ENCODE data around the gene TCHH. TPM values are rescaled to one million over a fixed set of nuclear protein-coding genes. Genes with fewer than 3 reads are reported as not detected.

TCHH gene
- total RNA-seq, 1 donor: under 0.01 TPM

GRCh38 chr1:152072311-152072710, 42.9 kb downstream of the TCHH start:
- no peak for DNase-seq (ENCODE audit: low read depth in 2 of 3, low spot score in 2 of 3)

- no peak for DNase-seq (ENCODE audit: low read depth in 2 of 3, low spot score in 2 of 3)
Measured at GRCh38 chr1:152071123-152071522, 44.1 kb downstream of the TCHH start.

- DNase-seq (ENCODE audit: low read depth in 2 of 3, low spot score in 2 of 3): no peak
Measured at GRCh38 chr1:152067929-152068328, 47.3 kb downstream of the TCHH start.

DNA sequence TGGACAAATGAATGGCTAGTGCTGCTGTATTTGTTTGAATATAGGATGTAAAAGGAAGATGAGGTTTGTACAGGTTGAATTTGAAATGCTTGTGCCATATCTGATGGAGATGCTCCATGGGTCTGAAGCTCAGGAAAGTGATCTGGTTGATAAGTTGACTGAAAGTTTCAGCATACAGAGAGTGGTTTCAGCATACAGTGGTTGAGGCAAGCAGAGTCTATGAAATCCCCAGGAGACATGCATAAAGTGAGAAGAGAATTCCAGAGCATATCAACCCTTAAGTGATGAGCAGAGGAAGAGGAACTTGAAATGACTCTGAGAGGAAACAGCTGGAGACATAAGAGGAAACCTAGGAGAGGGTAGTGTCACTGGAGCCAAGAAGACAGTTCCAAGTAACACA, 48.1 kb downstream of the TCHH start:
- no peak for DNase-seq (ENCODE audit: low read depth in 2 of 3, low spot score in 2 of 3)

DNA sequence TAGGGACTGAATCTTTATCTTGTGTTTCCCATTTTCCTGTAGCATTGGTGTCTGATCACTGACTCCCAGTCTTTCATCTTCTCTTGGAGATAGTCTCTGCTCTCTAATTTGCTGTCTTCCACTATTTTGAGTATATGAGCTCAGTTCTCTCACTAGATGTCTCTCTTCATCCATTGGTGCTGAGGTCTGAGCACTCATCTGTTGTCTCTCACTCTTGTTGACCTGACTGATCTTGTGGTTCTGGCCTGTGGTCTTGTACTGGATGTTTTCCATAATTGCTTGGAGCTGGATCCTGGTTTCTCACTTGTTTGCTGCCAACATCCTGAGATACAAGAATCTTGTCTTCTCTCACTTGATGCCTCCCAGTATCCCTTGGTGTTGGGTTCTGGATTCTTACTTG, 53.3 kb downstream of the TCHH start:
- no peak for DNase-seq (ENCODE audit: low read depth in 2 of 3, low spot score in 2 of 3)

Small RNA genes within 50 kb of the gene (small RNA-seq; reads per million reads assigned to genes)
- gene SPTLC1P4: not detected

Other genes starting within 250 kb of the TCHH start
- 18.3 TPM for gene THEM4, start 205.9 kb downstream of the TCHH start, total RNA-seq
- 12.1 TPM for gene S100A10, start 121.6 kb downstream of the TCHH start, total RNA-seq
- 34.7 TPM for gene S100A11, start 78.4 kb downstream of the TCHH start, total RNA-seq
- gene TCHHL1, start 26.4 kb downstream of the TCHH start, total RNA-seq: not detected
- gene RPTN, start 43.8 kb upstream of the TCHH start, total RNA-seq: not detected
- gene HRNR, start 108.7 kb upstream of the TCHH start, total RNA-seq: under 0.01 TPM
- under 0.01 TPM for gene FLG, start 209.8 kb upstream of the TCHH start, total RNA-seq
- gene FLG2, start 244.6 kb upstream of the TCHH start, total RNA-seq: under 0.01 TPM

Data from hematopoietic multipotent progenitor cell (in vitro differentiated cells).